HCT116 (cell line): Measurements from ENCODE around the gene SH2B2. TPM values are rescaled to one million over a fixed set of nuclear protein-coding genes. Genes with fewer than 3 reads are reported as not detected.

Experiments used
- ATAC-seq: fragments of 200-7000 bp; cut with Tn5 transposase; 2 replicates; pipeline ENCODE4 v1.9.1; 2020; ENCODE audit warnings: mild to moderate bottlenecking, moderate library complexity
- BruUV-seq: library from RNA; stranded (reverse); fragments of 400-500 nt; replicated peaks from 2 replicates; lab custom pipeline; 2021; lab: Mats Ljungman, UMichigan
- CTCF ChIA-PET: fragments of 300-600 bp; sonication (Branson Sonifier 250); formaldehyde crosslinking; loops from one replicate; lab custom pipeline; 2021; ENCODE audit warnings: antibody characterized with exemption; lab: Charles Lee
- POLR2A ChIA-PET: fragments of 300-600, 350-600 bp; sonication (Branson Sonifier 250); formaldehyde crosslinking; loops from one replicate; lab custom pipeline; 2021; ENCODE audit warnings: antibody characterized with exemption; lab: Charles Lee
- RAD21 ChIA-PET, 2 experiments: fragments of 300-600 bp; sonication (Branson Sonifier 250); formaldehyde crosslinking; loops; one replicate each; lab custom pipeline; 2023; ENCODE audit warnings: low total read pairs in 2 of 2; ENCODE audit not compliant: uncharacterized antibody in 2 of 2, unreplicated experiment in 2 of 2, low non-redundant PET in 1 of 2; lab: Charles Lee
- DNase-seq: peaks from one replicate; pipeline ENCODE4 v3.0.0-alpha.2; 2010; ENCODE audit warnings: low read depth, low spot score
- H2AFZ ChIP-seq: fragments of 200-600 bp; shearing (Covaris generic), sonication (generic); 2 replicates; pipeline ENCODE4 v1.6.1; 2017; ENCODE audit warnings: low read depth, mixed run types, mixed read lengths, antibody characterized with exemption, low read length; ENCODE audit not compliant: poor library complexity, severe bottlenecking
- H3K27ac ChIP-seq: 2 replicates; pipeline ENCODE4 v1.5.1; 2012; ENCODE audit warnings: low read depth, low read length
- H3K27me3 ChIP-seq: fragments of 200-600 bp; sonication (generic); 2 replicates; pipeline ENCODE4 v1.6.1; 2016; ENCODE audit warnings: mixed run types, low read length, mixed read lengths; ENCODE audit not compliant: insufficient read depth
- H3K36me3 ChIP-seq, 2 experiments: fragments of 200-500 bp in 1 of 2; fragments of 200-600 bp in 1 of 2; sonication (Bioruptor generic) in 1 of 2; sonication (generic) in 1 of 2; 2 replicates each; pipeline versions ENCODE4 v1.5.1 to v1.6.1; 2014 to 2016; ENCODE audit warnings: low read length in 2 of 2, inconsistent platforms in 1 of 2, mixed read lengths in 1 of 2, mixed run types in 1 of 2; ENCODE audit not compliant: insufficient read depth in 2 of 2, control insufficient read depth in 1 of 2
- H3K4me1 ChIP-seq, 2 experiments: fragments of 200-600 bp in 1 of 2; sonication (generic) in 1 of 2; 2 replicates each; pipeline versions ENCODE4 v1.5.1 to v1.6.1; 2012 to 2017; ENCODE audit warnings: low read length in 2 of 2, inconsistent platforms in 1 of 2, mild to moderate bottlenecking in 1 of 2, mixed read lengths in 1 of 2, mixed run types in 1 of 2, moderate library complexity in 1 of 2; ENCODE audit not compliant: insufficient read depth in 2 of 2, control insufficient read depth in 1 of 2
- H3K4me2 ChIP-seq: fragments of 200-600 bp; sonication (generic); 2 replicates; pipeline ENCODE4 v1.6.1; 2017; ENCODE audit warnings: mixed run types, low read length, mixed read lengths
- H3K4me3 ChIP-seq, 2 experiments: fragments of 200-600 bp in 1 of 2; sonication (generic) in 1 of 2; replicated peaks in 1 of 2; 2 replicates each; pipeline ENCODE4 v1.5.1; 2011 to 2016; ENCODE audit warnings: low read length in 2 of 2, control low read depth in 1 of 2, low read depth in 1 of 2, mild to moderate bottlenecking in 1 of 2, mixed read lengths in 1 of 2, mixed run types in 1 of 2
- H3K79me2 ChIP-seq: fragments of 200-600 bp; sonication (generic); 2 replicates; pipeline ENCODE4 v1.6.1; 2017; ENCODE audit warnings: mild to moderate bottlenecking, mixed run types, low read length, moderate library complexity, mixed read lengths; ENCODE audit not compliant: insufficient read depth
- H3K9ac ChIP-seq: fragments of 200-600 bp; sonication (generic); 2 replicates; pipeline ENCODE4 v1.6.1; 2016; ENCODE audit warnings: low read length, mixed read lengths
- H3K9me2 ChIP-seq: fragments of 200-600 bp; sonication (generic), shearing (Covaris generic); 2 replicates; pipeline ENCODE4 v1.6.1; 2017; ENCODE audit warnings: mixed run types, mild to moderate bottlenecking, moderate library complexity; ENCODE audit not compliant: insufficient read depth
- H3K9me3 ChIP-seq, 2 experiments: fragments of 200-500 bp in 1 of 2; fragments of 200-600 bp in 1 of 2; sonication (Bioruptor generic) in 1 of 2; sonication (generic) in 1 of 2; 2 replicates each; pipeline ENCODE4 v1.6.1; 2014 to 2017; ENCODE audit warnings: low read length in 2 of 2, mixed read lengths in 2 of 2, inconsistent platforms in 1 of 2, low read depth in 1 of 2, mild to moderate bottlenecking in 1 of 2, mixed run types in 1 of 2, moderate library complexity in 1 of 2; ENCODE audit not compliant: control insufficient read depth in 1 of 2, insufficient read depth in 1 of 2
- H4K20me1 ChIP-seq: fragments of 200-600 bp; sonication (generic), shearing (Covaris generic); 2 replicates; pipeline ENCODE4 v1.6.1; 2017; ENCODE audit warnings: mixed run types, mild to moderate bottlenecking, moderate library complexity; ENCODE audit not compliant: insufficient read depth
- ATF3 ChIP-seq: IDR thresholded peaks from 2 replicates; pipeline ENCODE4 v1.6.1; 2012
- CBX3 ChIP-seq: IDR thresholded peaks from 2 replicates; pipeline ENCODE4 v1.6.1; 2012; ENCODE audit warnings: low read depth
- CEBPB ChIP-seq: IDR thresholded peaks from 2 replicates; pipeline ENCODE4 v1.6.1; 2012; ENCODE audit warnings: low read depth
- EGR1 ChIP-seq: IDR thresholded peaks from 2 replicates; pipeline ENCODE4 v1.6.1; 2012; ENCODE audit warnings: low read depth
- ELF1 ChIP-seq: IDR thresholded peaks from 2 replicates; pipeline ENCODE4 v1.6.1; 2012; ENCODE audit warnings: low read depth, borderline replicate concordance
- EZH2 ChIP-seq: fragments of 200-600 bp; sonication (generic); IDR thresholded peaks from 2 replicates; pipeline ENCODE4 v1.6.1; 2017; ENCODE audit warnings: antibody characterized with exemption, mixed run types
- EZH2phosphoT487 ChIP-seq: fragments of 200-600 bp; IDR thresholded peaks from 2 replicates; pipeline ENCODE4 v1.6.1; 2018; ENCODE audit warnings: antibody characterized with exemption, borderline replicate concordance
- FOSL1 ChIP-seq: IDR thresholded peaks from 2 replicates; pipeline ENCODE4 v1.6.1; 2012; ENCODE audit warnings: low read depth
- JUND ChIP-seq: IDR thresholded peaks from 2 replicates; pipeline ENCODE4 v1.6.1; 2012
- POLR2A ChIP-seq: IDR thresholded peaks from 2 replicates; pipeline ENCODE4 v1.7.0; 2011; ENCODE audit warnings: borderline replicate concordance; ENCODE audit not compliant: insufficient read depth, insufficient read length; ENCODE audit errors: extremely low read depth
- POLR2AphosphoS5 ChIP-seq: IDR thresholded peaks from 2 replicates; pipeline ENCODE4 v1.6.1; 2011; ENCODE audit warnings: mild to moderate bottlenecking, low read depth, low read length, moderate library complexity
- RAD21 ChIP-seq: IDR thresholded peaks from 2 replicates; pipeline ENCODE4 v1.6.1; 2012; ENCODE audit warnings: low read depth, mild to moderate bottlenecking
- REST ChIP-seq: IDR thresholded peaks from 2 replicates; pipeline ENCODE4 v1.6.1; 2012; ENCODE audit warnings: low read depth
- SIN3A ChIP-seq: IDR thresholded peaks from 2 replicates; pipeline ENCODE4 v1.6.1; 2012; ENCODE audit warnings: low read depth
- SP1 ChIP-seq: IDR thresholded peaks from 2 replicates; pipeline ENCODE4 v1.6.1; 2012; ENCODE audit warnings: low read depth
- SRF ChIP-seq: IDR thresholded peaks from 2 replicates; pipeline ENCODE4 v1.6.1; 2012; ENCODE audit warnings: low read depth
- TCF7L2 ChIP-seq: IDR thresholded peaks from 2 replicates; pipeline ENCODE4 v1.7.0; 2011; ENCODE audit warnings: borderline replicate concordance, inconsistent platforms; ENCODE audit not compliant: insufficient read depth, insufficient read length; ENCODE audit errors: extremely low read depth
- YY1 ChIP-seq: IDR thresholded peaks from 2 replicates; pipeline ENCODE4 v1.6.1; 2011; ENCODE audit warnings: low read length, low read depth, moderate library complexity, mild to moderate bottlenecking; ENCODE audit not compliant: insufficient replicate concordance; ENCODE audit errors: extremely low read depth
- ZFX ChIP-seq: fragments of 450-650 bp; IDR thresholded peaks from 2 replicates; pipeline ENCODE4 v1.6.1; 2017
- ZNF274 ChIP-seq: fragments of 200-500 bp; sonication (Bioruptor generic); IDR thresholded peaks from 2 replicates; pipeline ENCODE4 v1.6.1; 2014; ENCODE audit warnings: mild to moderate bottlenecking, low read depth, low read length, inconsistent platforms
- intact Hi-C: fragments of 100-400 bp; cut with micrococcal nuclease; formaldehyde crosslinking; loops from 2 replicates; pipeline ENCODE4 v1.10.0; 2022
- total RNA-seq: library from RNA; stranded (reverse); gene quantifications from one replicate; pipeline ENCODE4 v1.2.1, GENCODE V29; 2021; ENCODE audit not compliant: unreplicated experiment

The SH2B2 gene
- total RNA-seq, 1 experiment from 2014 or later = 11.8 TPM

- Histone ChIP-seq H2AFZ (no peak overlapping the region), H3K4me2 (no peak overlapping the region), H3K4me1 (peaks cover 25 to 39% of the 10 kb centered on the region in 2 experiments), H3K4me3 (no peak overlapping the region), H3K27me3 (no peaks in the 10 kb centered on the region), H3K79me2 (no peaks in the 10 kb centered on the region), H3K9me2 (no peaks in the 10 kb centered on the region), H3K9ac (no peak overlapping the region), H3K27ac (no peak overlapping the region), H3K9me3 (no peaks in the 10 kb centered on the region), H3K36me3 (no peaks in the 10 kb centered on the region), H4K20me1 (no peaks in the 10 kb centered on the region)
- TF ChIP-seq CBX3 (no peak), ZNF274 (no peak), EZH2 (no peak), POLR2A (no peak), TCF7L2 (no peak), SP1 (no peak), RAD21 (no peak), SRF (no peak), ATF3 (no peak), ELF1 (no peak), REST (no peak), ZFX (no peak), FOSL1 (no peak), JUND (no peak), POLR2AphosphoS5 (no peak), SIN3A (no peak), EZH2phosphoT487 (no peak), EGR1 (no peak), CEBPB (no peak), YY1 (no peak)
- ATAC-seq = no peak
- DNase-seq = no peak
- intact Hi-C loops = loop anchor here (5.0 kb wide), 2 partner anchors 583 to 908 kb away; partner anchors contain the start of gene COL26A1
- RAD21 ChIA-PET = interaction anchor here in 1 of 2 experiments (3.8 kb wide), 1 partner anchor 728 kb away, joined by 15 read pairs; no protein-coding TSS in a partner anchor
- POLR2A ChIA-PET = no interaction called here
- BruUV-seq = no TSS peak
- CTCF ChIA-PET = interaction anchor here (1.0 to 4.8 kb wide), 3 partner anchors 13 to 734 kb away, joined by 3 to 61 read pairs (median 3); no protein-coding TSS in a partner anchor
These were observed 16.3 kb upstream of the SH2B2 start for GRCh38 chr7:102270178-102270887.
